GM19099 (cell line): Measurements from ENCODE around the gene ATRN.

Experiments
- POLR2A ChIP-seq: IDR thresholded peaks from 3 replicates; pipeline ENCODE4 v1.6.1; 2011; ENCODE audit warnings: low read depth; ENCODE audit not compliant: insufficient read length; ENCODE audit errors: extremely low read depth

ATRN gene

GRCh38 chr20:3681352-3681930, 210.6 kb downstream of the ATRN start:
- no peak for TF ChIP-seq POLR2A

GRCh38 chr20:3681931-3682781, 211.3 kb downstream of the ATRN start, which contains the start of gene ADAM33:
Gene ADAM33, minus strand, starts transcription at chr20:3682010. Its CDS starts 6 bp downstream, at chr20:3682004.
- no peak for TF ChIP-seq POLR2A

GRCh38 chr20:3685341-3685740, 214.5 kb downstream of the ATRN start:
- no peak for TF ChIP-seq POLR2A

DNA sequence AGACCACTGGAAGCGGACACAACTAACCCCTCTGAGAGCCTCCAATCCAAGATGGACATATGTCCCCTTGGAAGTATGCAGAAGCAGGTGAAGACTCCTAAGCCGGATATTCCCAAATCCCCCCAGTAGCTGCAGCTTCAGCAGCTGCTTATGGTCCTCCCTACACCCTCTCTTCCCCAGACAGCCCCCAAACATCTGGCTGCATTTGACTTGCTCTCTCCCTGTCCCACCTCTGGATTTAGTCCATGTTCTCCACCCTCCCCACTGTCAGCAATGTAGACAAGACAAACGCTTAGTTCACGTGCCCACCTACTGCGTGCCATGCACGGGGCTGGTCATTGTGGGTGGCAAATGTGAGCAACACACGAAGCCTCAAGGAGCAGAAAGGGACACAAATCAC, 215.6 kb downstream of the ATRN start:
- TF ChIP-seq POLR2A, result no peak

DNA sequence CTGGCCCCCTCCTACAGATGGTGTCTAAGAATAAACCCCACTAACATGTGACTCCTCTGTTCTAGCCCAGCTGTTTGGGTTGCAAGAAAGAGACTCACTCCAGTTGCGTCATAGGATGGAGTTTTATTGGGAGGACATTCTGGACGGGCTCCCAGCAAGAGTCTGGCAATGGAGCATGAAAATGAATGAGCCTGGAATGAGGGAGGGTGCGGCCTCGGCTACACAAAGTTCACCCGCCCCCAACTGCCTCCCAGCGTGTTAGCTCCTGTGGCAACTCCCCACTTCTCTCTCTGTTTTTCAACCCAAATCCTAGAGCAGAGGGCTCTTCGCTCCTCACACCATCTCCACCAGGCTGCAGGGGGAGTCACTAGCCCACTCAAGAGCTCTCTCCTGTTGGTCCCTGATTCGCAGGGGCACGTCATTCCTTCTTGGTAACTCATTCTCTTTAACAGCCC, 216.1 kb downstream of the ATRN start:
- no peak for TF ChIP-seq POLR2A

- TF ChIP-seq POLR2A, result no peak
Measured at GRCh38 chr20:3687655-3688054, 216.8 kb downstream of the ATRN start.

- TF ChIP-seq POLR2A, result no peak
Measured at GRCh38 chr20:3689978-3690377, 219.2 kb downstream of the ATRN start.

DNA sequence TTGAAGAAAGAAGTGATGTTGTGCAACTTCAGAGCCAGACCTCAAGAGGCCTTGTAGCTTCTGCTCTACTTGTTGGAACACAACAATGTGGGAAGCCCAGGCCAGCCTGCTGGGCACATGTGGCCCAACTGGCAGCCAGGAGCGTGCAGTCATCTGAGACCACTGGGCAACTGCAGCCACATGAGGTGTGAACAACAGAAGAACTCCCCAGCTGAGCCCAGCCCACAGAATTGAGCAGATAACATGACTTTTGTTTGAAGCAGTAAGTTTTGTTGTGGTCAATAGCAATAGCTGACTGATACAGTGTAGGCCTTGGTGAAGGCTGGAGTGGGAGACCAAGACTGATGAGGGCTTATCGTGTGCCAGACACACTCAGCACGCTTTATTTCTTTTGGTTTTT, 219.6 kb downstream of the ATRN start:
- TF ChIP-seq POLR2A, result no peak

GRCh38 chr20:3691306-3691705, 220.5 kb downstream of the ATRN start:
- TF ChIP-seq POLR2A, result no peak

- no peak for TF ChIP-seq POLR2A
Measured at GRCh38 chr20:3691897-3692296, 221.1 kb downstream of the ATRN start.

DNA sequence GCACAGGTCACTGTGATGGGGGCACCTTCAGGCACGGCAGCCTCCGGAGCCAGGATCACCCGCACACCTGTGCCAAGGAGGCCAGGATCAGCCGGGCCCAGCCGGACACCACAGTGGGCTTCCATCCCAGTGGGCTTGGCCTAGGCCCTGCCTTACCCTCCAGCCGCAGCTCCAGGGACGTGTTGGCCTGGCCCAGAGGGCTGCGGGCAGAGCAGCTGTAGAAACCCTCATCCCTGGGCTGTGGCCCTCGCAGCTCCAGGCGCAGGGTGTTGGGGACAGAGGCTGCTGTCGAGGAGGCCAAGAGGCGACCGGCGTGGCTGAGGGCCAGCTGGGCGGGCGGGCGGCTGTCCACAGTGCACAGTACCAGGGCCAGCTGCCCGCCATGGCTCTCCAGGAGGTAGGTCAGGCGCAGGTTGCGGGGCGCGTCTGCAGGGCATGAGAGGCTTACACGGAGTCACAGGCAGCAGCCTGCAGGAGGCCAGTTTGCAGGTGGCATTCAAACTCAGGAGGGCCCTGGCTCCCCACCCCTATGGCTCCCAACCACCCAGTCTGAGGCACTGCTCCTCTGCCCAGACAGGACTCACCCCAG, 222.0 kb downstream of the ATRN start:
- no peak for TF ChIP-seq POLR2A

GRCh38 chr20:3693376-3693775, 222.6 kb downstream of the ATRN start:
- TF ChIP-seq POLR2A, result no peak

DNA sequence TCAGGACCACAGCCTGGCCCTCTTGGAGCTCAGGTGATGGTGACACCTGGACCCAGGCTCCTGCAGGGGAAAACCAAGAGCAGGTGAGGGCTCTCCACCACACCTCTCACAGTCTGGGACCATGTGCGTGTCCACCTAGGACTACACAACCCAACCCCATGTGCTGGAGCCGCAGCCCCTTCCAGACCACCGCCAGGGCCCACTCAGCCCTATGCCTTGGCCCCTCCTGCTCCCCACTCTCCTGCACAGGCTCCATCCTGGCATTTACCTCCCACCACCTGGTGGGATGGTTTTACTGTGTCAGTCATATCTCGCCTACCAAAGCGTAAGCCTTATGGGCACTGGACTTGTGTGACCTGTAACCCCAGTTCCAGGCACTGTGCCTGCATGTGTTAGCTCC, 224.0 kb downstream of the ATRN start:
- TF ChIP-seq POLR2A, result no peak

DNA sequence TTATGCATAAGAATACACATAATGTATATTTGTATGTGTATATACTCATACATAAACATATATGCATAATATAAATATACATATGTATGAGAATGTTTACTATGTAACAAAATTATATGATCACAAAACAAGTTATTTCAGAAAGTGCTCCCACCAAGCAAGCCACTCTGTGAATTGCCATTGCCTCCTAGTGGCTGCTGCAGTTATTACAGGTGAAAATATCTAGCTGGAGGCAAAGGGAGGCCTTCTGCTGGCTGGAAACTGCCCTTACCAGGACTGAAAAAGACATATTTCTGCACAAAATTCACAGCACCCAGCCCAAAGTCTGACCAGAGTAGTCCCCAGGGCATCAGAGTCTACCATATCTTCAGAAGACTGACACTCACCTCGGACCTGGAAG, 225.4 kb downstream of the ATRN start:
- TF ChIP-seq POLR2A, result no peak

DNA sequence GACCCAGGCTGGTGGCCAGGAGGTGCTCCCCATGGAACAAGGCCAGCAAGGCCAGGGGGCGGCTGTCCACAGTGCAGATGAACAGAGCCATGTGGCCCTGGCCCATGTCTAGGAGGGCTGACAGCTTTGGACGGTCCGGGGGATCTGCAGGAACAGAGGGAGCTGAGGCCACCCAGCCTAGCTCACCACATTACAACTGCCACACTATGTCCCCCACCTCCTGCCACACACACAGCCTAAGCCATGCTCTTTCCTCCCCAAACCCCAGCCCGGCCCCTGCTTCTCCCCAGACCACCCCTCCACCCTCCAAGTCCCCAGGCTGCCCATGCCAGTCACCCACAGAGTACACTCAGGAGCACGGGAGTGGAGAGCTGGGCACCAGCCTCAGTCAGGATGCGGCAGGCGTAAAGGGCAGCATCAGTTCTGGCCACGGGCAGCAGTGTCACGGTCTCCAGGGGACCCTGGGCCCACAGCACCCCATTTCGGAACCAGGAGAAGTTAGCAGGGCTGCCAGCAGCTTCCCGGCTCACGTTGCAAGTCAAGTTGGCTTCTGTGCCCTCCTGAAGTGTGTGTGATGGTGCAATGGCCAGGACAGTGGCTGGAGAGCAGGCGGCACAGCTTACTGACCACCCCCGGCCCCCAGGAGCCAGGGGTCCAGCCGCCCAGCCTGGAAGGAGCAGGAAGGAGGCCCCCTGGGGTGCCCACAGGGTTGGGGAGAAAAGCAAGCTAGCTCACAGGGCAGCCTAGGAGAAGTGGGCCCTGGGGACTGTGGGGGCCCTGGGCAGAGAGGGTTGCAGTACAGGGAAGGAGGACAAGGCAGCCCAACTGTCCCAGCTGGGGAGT, 226.1 kb downstream of the ATRN start:
- TF ChIP-seq POLR2A, result no peak

- TF ChIP-seq POLR2A, result no peak
Measured at GRCh38 chr20:3697588-3698305, 226.9 kb downstream of the ATRN start.
